SIG-M5 treated with dmso at 0.1 percent for 504 hours (cell line): ENCODE results near the gene ZNF414.

Experiments
- DNase-seq: peaks from one replicate; lab custom pipeline; 2025; ENCODE audit not compliant: unreplicated experiment; lab: John Stamatoyannopoulos, UW

ZNF414 gene

DNA sequence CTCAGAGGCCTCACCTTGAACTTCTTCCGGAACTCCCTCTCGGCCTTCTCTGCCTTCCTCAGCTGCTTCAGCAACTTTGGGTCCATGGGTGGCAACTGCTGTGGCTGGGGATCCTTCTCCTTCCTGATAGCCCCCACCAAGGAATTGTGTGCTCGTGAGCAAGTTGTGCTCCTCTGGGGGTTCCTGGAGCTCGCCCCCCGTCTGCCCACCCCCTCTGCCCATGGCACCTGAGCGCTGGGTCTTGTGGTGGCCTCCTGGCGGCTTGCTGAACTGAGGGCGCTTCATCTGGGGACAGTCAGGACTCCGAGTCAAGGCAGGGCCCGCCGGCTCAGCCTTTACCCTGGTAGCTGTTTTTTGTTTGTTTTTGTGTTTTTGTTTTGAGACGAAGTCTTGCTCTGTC, 23.1 kb downstream of the ZNF414 start:
- no peak for DNase-seq

DNA sequence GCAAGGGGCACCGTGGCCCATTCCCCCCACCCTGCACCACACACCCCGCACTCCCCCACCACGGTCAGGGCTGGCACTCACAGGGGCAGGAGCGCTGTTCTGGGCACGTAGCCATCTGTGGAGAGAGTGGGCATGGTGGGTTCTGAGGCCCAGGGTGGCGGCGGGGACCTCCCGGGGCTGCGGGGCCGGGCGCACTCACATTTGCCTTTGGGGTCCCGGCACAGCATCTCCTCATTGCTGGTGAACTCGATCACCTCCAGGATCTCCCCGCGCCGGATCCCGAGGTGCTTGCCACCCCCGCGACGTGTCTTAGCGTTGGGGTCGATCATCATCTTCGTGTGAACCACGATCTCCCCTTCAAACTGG, 23.6 kb downstream of the ZNF414 start:
- no peak for DNase-seq

DNA sequence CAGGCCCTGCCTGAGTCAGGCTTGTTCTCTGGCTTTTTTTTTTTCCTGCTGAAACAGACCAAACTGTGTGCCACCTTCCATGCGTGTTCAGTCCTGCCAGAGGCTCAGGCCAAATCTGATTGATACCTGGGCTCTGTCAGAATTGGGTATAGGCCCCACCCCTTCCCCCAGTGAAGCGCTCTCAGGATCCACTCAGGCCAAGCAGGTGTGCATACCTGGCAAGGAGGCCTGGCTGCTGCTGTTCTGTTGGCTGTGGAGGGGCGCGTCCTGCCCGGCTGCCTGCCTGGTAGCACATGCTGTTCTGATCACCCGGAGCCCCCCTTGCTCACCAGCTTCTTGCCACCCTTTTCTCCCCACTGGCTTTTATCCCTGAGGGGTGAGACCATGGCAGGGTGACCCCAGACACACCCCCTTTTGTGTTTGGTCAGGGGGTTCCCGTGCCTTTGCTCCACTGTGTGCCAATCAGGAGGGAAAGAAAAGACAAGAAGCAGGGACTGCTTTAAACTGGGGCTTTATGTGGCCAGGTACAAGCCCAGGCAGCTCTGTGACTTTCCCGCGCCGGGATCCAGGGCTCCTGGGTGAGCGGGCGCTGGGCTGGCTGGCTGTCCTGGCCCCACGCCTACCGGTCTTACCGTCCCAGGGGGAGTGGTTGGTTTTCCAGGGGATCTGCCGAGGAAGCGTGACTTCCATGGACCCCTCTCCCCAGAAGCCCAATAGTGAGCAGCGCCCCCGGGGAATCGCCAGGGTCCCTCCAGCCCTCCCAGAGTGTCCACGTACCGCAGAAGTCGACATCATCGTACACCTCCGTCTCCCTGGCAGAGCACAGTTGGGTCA, 24.2 kb downstream of the ZNF414 start:
- no peak for DNase-seq

DNA sequence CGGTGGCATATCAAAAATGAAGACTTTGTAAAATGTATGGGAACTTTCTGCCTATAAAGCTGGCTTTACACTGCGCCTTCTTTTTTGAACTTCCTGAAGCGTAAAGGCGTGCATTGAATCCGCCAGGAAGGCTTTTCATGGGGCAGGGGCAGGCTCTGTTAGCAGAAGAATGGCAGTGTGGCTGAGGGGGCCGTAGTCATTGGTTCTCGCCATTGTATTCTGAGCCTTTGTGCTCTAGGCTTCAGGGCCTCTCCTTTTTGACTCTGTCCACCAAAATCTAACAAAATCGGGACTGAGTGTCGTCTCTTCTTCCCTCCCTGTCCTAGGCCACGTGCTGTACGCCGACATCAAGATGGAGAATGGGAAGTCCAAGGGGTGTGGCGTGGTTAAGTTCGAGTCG, 25.6 kb downstream of the ZNF414 start:
- no peak for DNase-seq

DNA sequence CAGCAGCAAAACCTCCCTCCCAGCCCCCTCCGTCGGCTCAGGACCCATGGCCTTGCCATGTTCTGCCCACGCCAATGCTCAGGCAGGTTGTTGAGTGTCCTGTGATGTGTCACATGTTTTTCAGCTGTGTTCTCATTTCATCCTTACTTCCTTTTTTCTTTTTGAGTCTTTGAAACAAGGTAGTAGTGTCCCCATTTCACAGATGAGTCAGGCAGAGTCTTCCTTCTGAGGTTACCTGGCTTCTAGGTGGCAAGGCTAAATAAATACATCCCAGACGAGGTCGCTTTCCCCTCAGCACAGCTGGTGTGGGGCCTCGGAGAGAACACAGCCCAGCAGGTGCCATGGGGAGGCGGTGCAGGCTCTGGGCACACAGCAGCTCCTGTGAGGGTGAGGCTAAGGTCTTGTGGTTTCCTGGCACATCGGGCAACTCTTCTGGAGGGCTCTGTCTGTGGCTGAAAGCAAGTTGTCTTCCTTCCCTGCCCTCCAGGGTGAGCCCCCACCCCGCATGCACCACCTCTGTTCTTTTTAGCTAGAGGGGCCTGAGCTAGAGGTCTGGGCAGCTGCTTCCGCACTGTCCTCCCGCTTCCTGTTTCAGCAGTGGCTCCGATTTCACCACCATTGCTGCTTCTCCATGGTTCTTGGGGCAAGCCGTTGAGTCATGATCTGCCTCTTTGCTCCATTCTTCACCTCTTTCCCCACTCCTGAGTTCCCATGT, 26.7 kb downstream of the ZNF414 start:
- DNase-seq: peak; percentile 97

DNA sequence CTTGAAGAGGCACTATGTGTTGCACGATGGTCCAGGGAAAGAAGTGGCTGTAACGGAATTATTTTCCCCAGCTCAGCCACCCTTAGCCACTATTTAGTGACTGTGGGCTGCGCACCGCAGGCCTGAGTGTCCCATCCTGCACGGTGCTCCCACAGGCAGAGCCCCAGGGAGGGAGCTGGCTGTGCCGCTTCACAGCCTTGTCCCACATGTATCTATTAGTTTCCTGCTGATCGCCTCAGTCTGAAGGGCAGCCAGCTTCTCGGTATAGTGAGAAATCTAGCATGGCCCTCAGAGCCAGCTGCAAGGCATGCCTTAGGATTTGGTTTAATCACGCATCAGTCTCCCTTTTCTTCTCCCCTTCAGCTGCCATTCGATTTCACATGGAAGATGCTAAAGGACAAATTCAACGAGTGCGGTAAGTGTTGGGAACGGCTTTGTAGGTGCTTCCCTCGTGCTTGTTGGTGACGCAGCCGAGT, 27.3 kb downstream of the ZNF414 start:
- no peak for DNase-seq

DNA sequence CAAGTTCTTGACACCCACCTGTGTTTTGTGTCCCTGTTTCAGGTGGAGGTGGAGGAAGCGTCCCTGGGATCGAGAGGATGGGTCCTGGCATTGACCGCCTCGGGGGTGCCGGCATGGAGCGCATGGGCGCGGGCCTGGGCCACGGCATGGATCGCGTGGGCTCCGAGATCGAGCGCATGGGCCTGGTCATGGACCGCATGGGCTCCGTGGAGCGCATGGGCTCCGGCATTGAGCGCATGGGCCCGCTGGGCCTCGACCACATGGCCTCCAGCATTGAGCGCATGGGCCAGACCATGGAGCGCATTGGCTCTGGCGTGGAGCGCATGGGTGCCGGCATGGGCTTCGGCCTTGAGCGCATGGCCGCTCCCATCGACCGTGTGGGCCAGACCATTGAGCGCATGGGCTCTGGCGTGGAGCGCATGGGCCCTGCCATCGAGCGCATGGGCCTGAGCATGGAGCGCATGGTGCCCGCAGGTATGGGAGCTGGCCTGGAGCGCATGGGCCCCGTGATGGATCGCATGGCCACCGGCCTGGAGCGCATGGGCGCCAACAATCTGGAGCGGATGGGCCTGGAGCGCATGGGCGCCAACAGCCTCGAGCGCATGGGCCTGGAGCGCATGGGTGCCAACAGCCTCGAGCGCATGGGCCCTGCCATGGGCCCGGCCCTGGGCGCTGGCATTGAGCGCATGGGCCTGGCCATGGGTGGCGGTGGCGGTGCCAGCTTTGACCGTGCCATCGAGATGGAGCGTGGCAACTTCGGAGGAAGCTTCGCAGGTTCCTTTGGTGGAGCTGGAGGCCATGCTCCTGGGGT, 28.2 kb downstream of the ZNF414 start:
- no peak for DNase-seq

DNA sequence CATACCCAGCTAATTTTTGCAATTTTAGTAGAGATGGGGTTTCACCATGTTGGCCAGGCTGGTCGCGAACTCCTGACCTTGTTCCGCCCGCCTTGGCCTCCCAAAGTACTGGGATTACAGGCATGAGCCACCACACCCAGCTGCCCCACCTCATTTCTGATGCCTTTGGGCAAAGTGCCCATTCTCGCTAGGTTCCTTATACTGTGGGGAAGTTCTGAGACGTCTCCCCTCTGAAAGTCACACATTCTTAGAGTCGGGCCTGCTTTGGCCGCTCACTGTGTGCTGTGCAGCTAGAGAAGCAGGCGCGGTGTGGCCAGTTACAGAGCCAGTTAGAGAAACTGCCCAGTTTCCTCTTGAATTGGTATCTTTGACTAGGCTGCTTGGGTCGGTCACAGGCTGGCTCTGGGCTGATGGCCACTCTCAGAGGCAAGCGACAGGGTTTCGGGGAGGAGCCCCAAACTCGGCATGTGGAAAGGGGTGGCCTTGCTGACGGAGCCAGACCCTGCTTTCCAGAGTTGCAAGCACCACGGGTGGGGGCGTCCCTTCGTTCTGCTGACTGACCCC, 29.6 kb downstream of the ZNF414 start:
- DNase-seq: no peak

DNA sequence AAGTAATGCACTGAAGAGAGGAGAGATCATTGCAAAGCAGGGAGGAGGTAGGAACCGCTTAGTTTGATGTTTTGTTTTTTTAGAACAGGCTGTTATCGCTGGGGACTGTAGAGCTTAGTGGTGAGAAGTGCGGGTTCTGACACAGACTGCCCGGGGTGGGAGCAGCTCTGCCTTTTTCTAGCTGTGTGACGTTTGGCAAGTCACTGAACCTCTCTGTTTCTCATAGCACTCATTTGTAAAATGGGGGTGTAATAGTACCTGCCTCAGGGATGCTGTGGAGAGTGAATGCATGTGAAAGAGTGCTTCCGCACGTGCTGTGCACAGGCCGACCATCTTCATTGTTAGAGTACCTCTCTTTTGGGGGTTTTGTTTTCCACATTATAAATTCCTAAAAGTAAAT, 30.8 kb downstream of the ZNF414 start:
- no peak for DNase-seq

DNA sequence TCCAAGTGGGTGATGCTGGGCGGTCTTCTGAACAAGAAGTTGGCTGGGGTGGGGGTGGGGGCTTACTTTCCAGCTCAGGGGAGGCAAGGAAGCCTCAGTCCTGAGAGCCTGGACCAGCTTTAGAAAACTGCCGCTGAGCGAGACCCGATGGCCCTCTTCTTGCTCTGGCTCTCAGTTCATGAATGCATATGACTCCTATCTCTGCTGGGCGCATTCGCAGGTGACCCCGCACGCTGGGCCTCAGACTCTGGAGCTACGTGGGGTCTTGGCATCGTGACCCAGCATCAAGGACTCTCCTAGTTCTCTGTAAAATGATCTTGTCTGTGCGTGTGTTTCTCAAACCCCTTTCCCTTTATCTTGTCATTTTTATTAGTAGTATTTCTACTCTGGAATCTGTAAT, 31.3 kb downstream of the ZNF414 start:
- DNase-seq: no peak

DNA sequence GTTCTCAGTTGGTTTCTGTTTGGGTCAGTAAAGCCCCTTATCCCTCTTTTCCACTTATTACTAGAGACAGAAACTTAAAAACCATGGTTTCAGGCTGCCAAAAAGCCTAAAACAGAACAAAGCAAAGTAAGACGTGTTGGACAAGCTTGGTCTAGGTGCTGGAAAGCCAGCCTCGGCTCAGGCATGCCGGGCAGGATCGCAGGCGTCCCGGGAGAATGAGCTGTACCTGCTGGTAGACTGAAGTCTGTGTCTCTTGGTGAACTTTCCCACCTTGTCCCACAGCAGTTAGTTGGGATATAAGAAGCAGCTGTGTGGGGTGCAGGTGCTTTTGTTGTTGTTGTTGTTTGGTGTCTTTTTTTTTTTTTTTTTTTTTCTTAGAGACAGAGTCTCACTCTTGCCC, 32.4 kb downstream of the ZNF414 start:
- DNase-seq: no peak

DNA sequence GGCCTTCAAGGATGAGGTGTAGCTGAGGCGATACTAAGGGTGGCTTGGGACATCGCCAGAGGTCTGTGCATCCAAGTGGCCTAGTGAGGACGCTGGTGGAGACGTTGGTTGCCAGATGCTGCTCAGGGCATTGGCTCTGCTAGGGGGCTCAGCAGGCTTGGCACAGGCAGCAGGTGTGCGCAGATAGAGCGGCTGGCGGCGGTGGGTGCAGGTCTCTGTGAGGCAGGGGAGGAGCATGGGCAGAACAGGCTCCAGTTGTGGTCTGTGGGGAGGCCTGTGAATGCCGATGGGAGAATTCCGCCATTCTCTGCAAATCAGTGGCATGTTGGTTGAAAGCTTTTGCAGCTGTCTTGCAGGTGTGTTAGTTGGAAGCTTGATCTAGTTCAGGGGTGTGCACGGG, 32.8 kb downstream of the ZNF414 start:
- no peak for DNase-seq

DNA sequence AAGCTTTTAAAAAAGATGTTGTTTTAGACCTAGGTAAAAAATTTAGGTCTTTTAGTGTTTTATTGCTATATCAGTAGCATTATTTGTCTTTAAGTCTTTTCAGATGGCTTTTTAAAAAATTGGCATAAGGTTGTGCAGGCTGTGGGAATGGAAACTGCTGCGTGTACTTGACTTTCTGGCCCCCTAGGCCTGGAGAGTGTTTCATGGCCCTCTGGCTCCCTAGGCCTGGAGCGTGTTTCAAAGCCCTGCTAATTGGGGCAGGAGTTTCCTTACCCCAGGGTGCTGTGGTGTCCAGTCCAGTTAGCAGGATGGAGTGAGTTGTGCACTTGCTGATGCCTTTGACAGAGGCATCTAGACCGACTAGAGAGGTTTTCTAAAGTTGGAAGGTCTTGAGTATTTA, 35.4 kb downstream of the ZNF414 start:
- no peak for DNase-seq

DNA sequence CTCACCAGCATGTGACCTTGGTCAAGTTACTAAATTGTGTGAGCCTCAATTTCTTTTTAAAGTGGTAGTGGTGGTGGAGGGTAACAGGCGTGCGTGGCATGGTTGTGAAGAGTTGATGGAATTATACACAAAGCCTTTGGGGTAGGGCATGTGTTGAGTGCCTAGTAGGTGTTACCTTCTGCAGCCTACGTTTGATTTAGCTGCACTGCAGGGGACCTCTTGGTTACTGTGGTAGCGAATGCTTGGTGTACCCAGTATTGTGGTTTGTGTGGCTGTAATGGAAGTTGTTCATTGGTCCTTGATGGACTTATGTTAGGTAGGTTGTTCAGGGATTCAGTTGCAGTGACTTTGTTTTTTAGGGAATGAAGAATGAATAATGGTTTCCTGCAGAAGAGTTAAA, 36.1 kb downstream of the ZNF414 start:
- DNase-seq: no peak

DNA sequence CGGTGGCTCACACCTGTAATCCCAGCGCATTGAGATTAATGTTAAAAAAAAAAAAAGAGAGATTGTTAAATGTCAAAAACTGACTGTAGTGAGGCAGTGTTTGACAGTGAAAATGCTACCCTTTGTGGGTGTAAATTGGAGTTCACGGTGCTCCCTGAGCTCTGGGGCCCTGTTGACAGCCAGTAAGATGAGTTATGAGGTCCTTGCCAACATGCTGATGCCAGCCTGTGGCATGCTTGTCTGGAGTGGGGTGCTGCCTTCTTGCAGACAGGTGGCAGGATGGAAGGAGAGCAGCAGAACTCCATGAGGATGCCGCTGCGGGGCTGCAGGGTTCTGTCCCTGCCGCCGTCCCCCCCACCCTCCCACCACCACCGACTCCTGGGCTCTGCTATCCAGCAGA, 37.4 kb downstream of the ZNF414 start:
- DNase-seq: no peak

DNA sequence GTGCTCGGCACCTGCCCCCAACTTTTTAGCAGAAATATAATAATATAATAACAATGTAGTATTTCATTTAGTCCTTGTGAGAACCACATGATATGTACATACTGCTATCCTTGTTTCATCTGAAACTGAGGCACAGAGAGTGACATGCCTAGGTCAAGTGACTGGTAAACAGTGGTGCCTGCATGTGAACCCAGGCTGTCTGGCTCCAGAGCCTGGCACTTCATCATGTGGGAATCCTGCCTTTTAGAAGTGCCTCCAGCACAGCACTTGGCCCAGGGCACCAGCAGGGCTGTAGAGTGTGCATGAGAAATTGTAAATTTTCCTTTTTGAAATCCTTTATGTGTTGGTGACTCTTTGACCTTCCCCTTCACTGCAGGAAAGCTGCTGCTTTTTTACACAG, 39.0 kb downstream of the ZNF414 start:
- no peak for DNase-seq

DNA sequence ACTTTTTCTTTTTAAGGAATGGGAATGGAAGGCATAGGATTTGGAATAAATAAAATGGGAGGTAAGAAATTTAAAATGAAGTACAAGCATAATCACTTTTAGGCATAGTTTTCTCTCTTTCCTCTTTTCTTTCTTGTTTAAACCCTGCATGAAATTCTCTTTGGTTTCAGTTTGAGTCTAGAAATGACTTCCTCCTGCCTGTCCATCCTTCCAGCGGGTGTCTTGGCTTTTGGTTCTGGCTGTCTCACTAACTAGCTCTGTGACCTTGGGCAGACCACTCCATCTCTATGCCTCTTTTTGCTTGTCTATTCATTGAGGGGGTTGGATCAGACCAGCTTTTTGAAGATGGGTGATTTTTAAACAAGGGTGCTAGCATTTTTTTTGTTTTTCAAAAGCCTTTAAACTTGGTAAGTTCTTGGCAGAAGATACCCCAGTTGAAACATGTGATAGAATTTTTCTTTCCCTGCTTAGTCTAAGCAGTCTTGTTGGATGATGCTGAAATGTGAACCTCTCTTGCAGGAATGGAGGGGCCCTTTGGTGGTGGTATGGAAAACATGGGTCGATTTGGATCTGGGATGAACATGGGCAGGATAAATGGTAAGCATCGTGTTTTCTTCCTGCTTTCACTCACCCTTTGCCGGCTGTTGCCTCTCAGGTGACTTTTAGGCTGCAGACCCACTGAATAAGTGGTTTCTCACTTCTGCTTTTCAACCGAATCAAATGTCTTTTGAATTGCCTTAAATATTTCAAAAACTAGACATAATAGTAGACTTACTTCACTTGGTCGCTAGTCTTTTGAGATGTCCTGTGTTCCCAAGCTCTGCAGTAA, 40.1 kb downstream of the ZNF414 start:
- no peak for DNase-seq

DNA sequence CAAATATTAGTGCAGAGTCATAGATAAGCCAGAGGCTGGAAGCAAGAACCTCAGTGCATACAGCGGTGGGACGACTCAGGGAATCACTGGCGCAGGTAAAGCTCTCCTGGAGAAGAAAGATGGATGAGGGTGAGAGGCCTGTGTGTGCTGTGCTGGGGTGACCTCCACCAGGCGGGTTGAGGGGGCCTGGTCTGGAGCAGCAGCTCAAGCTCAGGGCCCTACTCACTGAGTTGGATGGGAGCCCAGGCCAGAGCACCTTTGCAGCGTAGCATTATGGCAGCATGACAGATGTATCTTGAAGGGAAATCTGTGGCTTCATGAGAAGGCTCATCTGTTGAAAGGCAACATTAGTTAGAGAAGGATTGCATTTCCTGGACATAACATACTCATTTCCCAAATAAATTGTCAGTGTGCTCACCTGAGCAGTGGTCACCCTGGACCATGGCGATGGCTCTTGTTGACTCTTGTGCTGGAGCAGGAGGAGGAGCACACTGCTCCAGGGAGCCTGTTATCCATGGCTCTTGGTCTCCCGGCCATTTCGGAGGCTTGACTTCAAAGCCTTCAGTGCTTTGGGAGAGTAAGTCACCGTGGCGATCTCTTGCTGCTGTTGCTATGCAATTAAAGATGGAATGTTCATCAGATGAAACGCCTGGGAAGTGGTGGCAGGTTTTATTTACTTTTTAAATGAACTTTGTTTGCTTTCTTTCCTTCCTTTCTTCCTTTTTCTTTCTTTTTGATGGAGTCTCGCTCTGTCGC, 44.2 kb downstream of the ZNF414 start:
- DNase-seq: no peak

DNA sequence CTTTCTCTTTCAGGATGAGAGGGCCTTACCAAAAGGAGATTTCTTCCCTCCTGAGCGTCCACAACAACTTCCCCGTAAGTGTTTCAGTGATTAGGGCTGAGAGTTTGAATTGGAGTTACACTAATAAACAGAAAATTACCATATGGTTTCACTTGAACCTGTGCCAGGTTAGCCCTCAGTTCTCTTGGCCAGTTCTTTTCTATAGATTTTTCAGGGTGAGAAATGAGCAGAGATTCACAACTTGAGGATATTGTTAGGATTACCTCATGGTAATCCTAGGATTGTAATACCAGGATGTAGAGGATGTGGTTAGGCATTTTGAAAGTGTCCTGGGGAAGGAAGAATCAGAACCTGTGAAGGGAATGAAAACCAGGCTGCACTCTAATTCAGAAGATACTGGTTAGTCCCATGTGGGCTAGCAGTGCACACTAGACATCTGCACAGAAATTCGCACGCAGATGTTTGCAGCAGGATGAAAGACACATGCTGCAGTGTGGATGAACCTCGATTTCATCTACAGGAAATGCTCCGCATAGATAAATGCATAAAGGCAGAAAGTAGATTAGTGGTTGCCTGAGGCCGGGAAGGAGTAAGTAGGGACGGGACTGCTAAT, 45.1 kb downstream of the ZNF414 start:
- DNase-seq: no peak
